ENCODE measurements around the gene MOV10L1. TPM values are rescaled to one million over a fixed set of nuclear protein-coding genes. Genes with fewer than 3 reads are reported as not detected.

The MOV10L1 gene
- total RNA-seq, 2 experiments from 2014 or later: 0.22 to 1.1 TPM

GRCh38 chr22:50118557-50119168, 28.9 kb downstream of the MOV10L1 start:
- H3K36me3 ChIP-seq (ENCODE audit: insufficient read depth, low read length): no peaks in the 10 kb centered on the region
- peaks cover 10% of the 10 kb centered on the region for H3K4me1 ChIP-seq (ENCODE audit: insufficient read depth, low read length, poor library complexity, severe bottlenecking)
- POLR2A ChIA-PET: no interaction called here
- no peaks in the 10 kb centered on the region for H3K9me2 ChIP-seq (ENCODE audit: insufficient read depth, low read length)
- intact Hi-C loops (cut with micrococcal nuclease; ENCODE audit: unreplicated experiment): no loop called here
- CTCF ChIA-PET (ENCODE audit: unreplicated experiment): no interaction called here
- H3K4me2 ChIP-seq (ENCODE audit: low read length): peak overlapping the region; percentile 39; the same call in 1 of the 2 replicates
- no peak overlapping the region for H3K4me3 ChIP-seq (ENCODE audit: low read depth, low read length, poor library complexity, severe bottlenecking)
- TF ChIP-seq, protein P1, sequence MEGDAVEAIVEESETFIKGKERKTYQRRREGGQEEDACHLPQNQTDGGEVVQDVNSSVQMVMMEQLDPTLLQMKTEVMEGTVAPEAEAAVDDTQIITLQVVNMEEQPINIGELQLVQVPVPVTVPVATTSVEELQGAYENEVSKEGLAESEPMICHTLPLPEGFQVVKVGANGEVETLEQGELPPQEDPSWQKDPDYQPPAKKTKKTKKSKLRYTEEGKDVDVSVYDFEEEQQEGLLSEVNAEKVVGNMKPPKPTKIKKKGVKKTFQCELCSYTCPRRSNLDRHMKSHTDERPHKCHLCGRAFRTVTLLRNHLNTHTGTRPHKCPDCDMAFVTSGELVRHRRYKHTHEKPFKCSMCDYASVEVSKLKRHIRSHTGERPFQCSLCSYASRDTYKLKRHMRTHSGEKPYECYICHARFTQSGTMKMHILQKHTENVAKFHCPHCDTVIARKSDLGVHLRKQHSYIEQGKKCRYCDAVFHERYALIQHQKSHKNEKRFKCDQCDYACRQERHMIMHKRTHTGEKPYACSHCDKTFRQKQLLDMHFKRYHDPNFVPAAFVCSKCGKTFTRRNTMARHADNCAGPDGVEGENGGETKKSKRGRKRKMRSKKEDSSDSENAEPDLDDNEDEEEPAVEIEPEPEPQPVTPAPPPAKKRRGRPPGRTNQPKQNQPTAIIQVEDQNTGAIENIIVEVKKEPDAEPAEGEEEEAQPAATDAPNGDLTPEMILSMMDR (conservative IDR thresholded peaks at IDR 0.05; ENCODE audit: low read length): no peak
- TF ChIP-seq EZH2phosphoT487 (IDR thresholded peaks at IDR 0.05; ENCODE audit: borderline replicate concordance, low read depth, low read length): no peak
- H4K20me1 ChIP-seq (ENCODE audit: insufficient read depth, low read length): no peaks in the 10 kb centered on the region
- no TSS peak for BruUV-seq (replicated peaks)
- peaks cover 15% of the 10 kb centered on the region; the same call in 1 of the 2 replicates for H3K9me3 ChIP-seq (ENCODE audit: low read length)
- H3K79me2 ChIP-seq (ENCODE audit: insufficient read depth, low read depth, low read length): no peaks in the 10 kb centered on the region
- DNase-seq (ENCODE audit: low spot score): no peak
- H2AFZ ChIP-seq (ENCODE audit: low read length): peak overlapping the region; percentile 44; the same call in 1 of the 2 replicates
- H3K27ac ChIP-seq (ENCODE audit: low read depth, low read length, poor library complexity, severe bottlenecking): no peak overlapping the region

- Histone ChIP-seq H3K79me2 (ENCODE audit: insufficient read depth, low read depth, low read length) (no peaks in the 10 kb centered on the region), H3K27ac (ENCODE audit: low read depth, low read length, poor library complexity, severe bottlenecking) (no peak overlapping the region), H3K4me3 (ENCODE audit: low read depth, low read length, poor library complexity, severe bottlenecking) (no peak overlapping the region), H3K4me2 (ENCODE audit: low read length) (peak overlapping the region; percentile 39; the same call in 1 of the 2 replicates), H3K4me1 (ENCODE audit: insufficient read depth, low read length, poor library complexity, severe bottlenecking) (peaks cover 10% of the 10 kb centered on the region), H2AFZ (ENCODE audit: low read length) (peak overlapping the region; percentile 44; the same call in 1 of the 2 replicates), H4K20me1 (ENCODE audit: insufficient read depth, low read length) (no peaks in the 10 kb centered on the region), H3K36me3 (ENCODE audit: insufficient read depth, low read length) (no peaks in the 10 kb centered on the region), H3K9me2 (ENCODE audit: insufficient read depth, low read length) (no peaks in the 10 kb centered on the region), H3K9me3 (ENCODE audit: low read length) (peaks cover 15% of the 10 kb centered on the region; the same call in 1 of the 2 replicates)
- POLR2A ChIA-PET: no interaction called here
- TF ChIP-seq, protein P1 (conservative IDR thresholded peaks at IDR 0.05; ENCODE audit: low read length): no peak
- no peak for TF ChIP-seq EZH2phosphoT487 (IDR thresholded peaks at IDR 0.05; ENCODE audit: borderline replicate concordance, low read depth, low read length)
- intact Hi-C loops (cut with micrococcal nuclease; ENCODE audit: unreplicated experiment): no loop called here
- DNase-seq (ENCODE audit: low spot score): peak; percentile 29
- CTCF ChIA-PET (ENCODE audit: unreplicated experiment): no interaction called here
- no TSS peak for BruUV-seq (replicated peaks)
Measured at GRCh38 chr22:50119169-50119767, 29.5 kb downstream of the MOV10L1 start.

DNA sequence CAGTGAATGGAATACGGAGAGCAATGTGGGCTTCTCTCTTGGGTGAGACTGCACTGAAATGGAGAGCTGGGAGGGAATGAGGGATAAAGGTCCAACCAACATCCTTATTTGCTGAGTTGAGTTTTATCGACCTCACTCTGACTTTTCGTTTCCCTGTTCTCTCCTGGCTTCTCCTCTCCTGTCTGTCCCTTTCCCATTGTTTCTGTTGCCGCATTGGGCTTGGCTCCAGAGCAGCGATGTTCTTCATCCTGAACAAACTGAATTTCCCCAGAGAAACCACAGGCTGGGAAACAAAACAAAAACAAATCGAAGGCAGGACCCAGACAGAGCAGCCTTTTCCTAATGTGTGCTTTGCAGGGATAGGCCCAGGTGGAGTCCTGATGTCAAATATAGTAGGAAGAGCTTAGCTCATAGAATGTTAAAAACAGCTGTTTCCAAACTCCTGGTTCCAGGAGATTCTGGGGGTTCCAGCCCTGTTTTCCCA, 30.0 kb downstream of the MOV10L1 start:
- Histone ChIP-seq H3K79me2 (ENCODE audit: insufficient read depth, low read depth, low read length) (no peaks in the 10 kb centered on the region), H3K27ac (ENCODE audit: low read depth, low read length, poor library complexity, severe bottlenecking) (no peak overlapping the region), H3K4me1 (ENCODE audit: insufficient read depth, low read length, poor library complexity, severe bottlenecking) (peaks cover 10% of the 10 kb centered on the region), H3K9me2 (ENCODE audit: insufficient read depth, low read length) (no peaks in the 10 kb centered on the region), H3K4me2 (ENCODE audit: low read length) (no peak overlapping the region), H3K4me3 (ENCODE audit: low read depth, low read length, poor library complexity, severe bottlenecking) (no peak overlapping the region), H3K36me3 (ENCODE audit: insufficient read depth, low read length) (no peaks in the 10 kb centered on the region), H4K20me1 (ENCODE audit: insufficient read depth, low read length) (no peaks in the 10 kb centered on the region), H2AFZ (ENCODE audit: low read length) (no peak overlapping the region), H3K9me3 (ENCODE audit: low read length) (peaks cover 15% of the 10 kb centered on the region; the same call in 1 of the 2 replicates)
- no peak for DNase-seq (ENCODE audit: low spot score)
- TF ChIP-seq, protein P1 (conservative IDR thresholded peaks at IDR 0.05; ENCODE audit: low read length): no peak
- no peak for TF ChIP-seq EZH2phosphoT487 (IDR thresholded peaks at IDR 0.05; ENCODE audit: borderline replicate concordance, low read depth, low read length)
- POLR2A ChIA-PET: interaction anchor here (0.9 kb wide), 1 partner anchor 14 kb away, joined by 3 read pairs; no protein-coding TSS in a partner anchor
- CTCF ChIA-PET (ENCODE audit: unreplicated experiment): no interaction called here
- intact Hi-C loops (cut with micrococcal nuclease; ENCODE audit: unreplicated experiment): no loop called here
- BruUV-seq (replicated peaks): no TSS peak
